ENCODE measurements around the gene TSHZ1. TPM values are rescaled to one million over a fixed set of nuclear protein-coding genes. Genes with fewer than 3 reads are reported as not detected.

The TSHZ1 gene
- total RNA-seq (2014; rRNA removed; shearing (Covaris generic)): 8.1 and 12.4 TPM in 2 replicates

- Histone ChIP-seq H3K9me3 (replicated peaks) (no peaks in the 10 kb centered on the region), H3K27me3 (replicated peaks) (no peaks in the 10 kb centered on the region), H3K36me3 (peaks cover 6% of the 10 kb centered on the region; the same call in 1 of the 2 replicates), H3K4me1 (replicated peaks) (peaks cover 39% of the 10 kb centered on the region), H3K27ac (peak within 1 kb of the TSS; percentile 87), H3K4me3 (peak within 1 kb of the TSS; percentile 95)
- peak; percentile 65 to 76 for DNase-seq (ENCODE audit: low read depth in 1 of 2, low spot score in 2 of 2)
Measured at GRCh38 chr18:75210274-75211001, at the start of gene TSHZ1. Gene TSHZ1, plus strand, starts transcription at chr18:75210797. Its CDS starts 1,080 bp downstream, at chr18:75211877.

- Histone ChIP-seq H3K36me3 (no peaks in the 10 kb centered on the region), H3K4me3 (peak overlapping the region; percentile 39), H3K27me3 (replicated peaks) (no peaks in the 10 kb centered on the region), H3K9me3 (replicated peaks) (no peaks in the 10 kb centered on the region), H3K4me1 (replicated peaks) (peaks cover 10% of the 10 kb centered on the region), H3K27ac (peak overlapping the region; percentile 5; the same call in 1 of the 2 replicates)
- DNase-seq (ENCODE audit: low read depth in 1 of 2, low spot score in 2 of 2): peak; percentile 66 to 79
Measured at GRCh38 chr18:75161256-75162028, 49.2 kb upstream of the TSHZ1 start.

GRCh38 chr18:75162467-75162866 lies 48.1 kb upstream of the TSHZ1 start:
- no peaks in the 10 kb centered on the region for H3K27me3 ChIP-seq (replicated peaks)
- DNase-seq (ENCODE audit: low read depth in 1 of 2, low spot score in 2 of 2): no peak
- H3K4me3 ChIP-seq: no peak overlapping the region
- H3K27ac ChIP-seq: no peak overlapping the region
- H3K4me1 ChIP-seq (replicated peaks): peaks cover 12% of the 10 kb centered on the region
- no peaks in the 10 kb centered on the region for H3K36me3 ChIP-seq
- no peaks in the 10 kb centered on the region for H3K9me3 ChIP-seq (replicated peaks)

GRCh38 chr18:75162978-75163377 lies 47.6 kb upstream of the TSHZ1 start:
- Histone ChIP-seq H3K4me1 (replicated peaks) (peaks cover 17% of the 10 kb centered on the region), H3K27me3 (replicated peaks) (no peaks in the 10 kb centered on the region), H3K36me3 (no peaks in the 10 kb centered on the region), H3K9me3 (replicated peaks) (no peaks in the 10 kb centered on the region), H3K4me3 (no peak overlapping the region), H3K27ac (no peak overlapping the region)
- no peak for DNase-seq (ENCODE audit: low read depth in 1 of 2, low spot score in 2 of 2)

- Histone ChIP-seq H3K9me3 (replicated peaks) (no peaks in the 10 kb centered on the region), H3K4me1 (replicated peaks) (peaks cover 23% of the 10 kb centered on the region), H3K36me3 (no peaks in the 10 kb centered on the region), H3K4me3 (no peak overlapping the region), H3K27me3 (replicated peaks) (no peaks in the 10 kb centered on the region), H3K27ac (no peak overlapping the region)
- no peak for DNase-seq (ENCODE audit: low read depth in 1 of 2, low spot score in 2 of 2)
Measured at GRCh38 chr18:75163736-75164135, 46.9 kb upstream of the TSHZ1 start.

GRCh38 chr18:75164479-75164878 lies 46.1 kb upstream of the TSHZ1 start:
- H3K27me3 ChIP-seq (replicated peaks): no peaks in the 10 kb centered on the region

GRCh38 chr18:75165926-75166325 lies 44.7 kb upstream of the TSHZ1 start:
- H3K4me1 ChIP-seq (replicated peaks): peaks cover 18% of the 10 kb centered on the region
- no peak overlapping the region for H3K4me3 ChIP-seq
- no peaks in the 10 kb centered on the region for H3K9me3 ChIP-seq (replicated peaks)
- no peak overlapping the region for H3K27ac ChIP-seq
- no peaks in the 10 kb centered on the region for H3K36me3 ChIP-seq
- DNase-seq (ENCODE audit: low read depth in 1 of 2, low spot score in 2 of 2): no peak
- no peaks in the 10 kb centered on the region for H3K27me3 ChIP-seq (replicated peaks)

More at GRCh38 chr18:75164479-75164878, 46.1 kb upstream of the TSHZ1 start:
- Histone ChIP-seq H3K4me3 (no peak overlapping the region), H3K9me3 (replicated peaks) (no peaks in the 10 kb centered on the region), H3K27ac (no peak overlapping the region), H3K4me1 (replicated peaks) (peaks cover 23% of the 10 kb centered on the region), H3K36me3 (no peaks in the 10 kb centered on the region)
- DNase-seq (ENCODE audit: low read depth in 1 of 2, low spot score in 2 of 2): no peak

- H3K27me3 ChIP-seq (replicated peaks): no peaks in the 10 kb centered on the region
- peak overlapping the region; percentile 42 for H3K4me3 ChIP-seq
- no peak overlapping the region for H3K27ac ChIP-seq
- H3K36me3 ChIP-seq: no peaks in the 10 kb centered on the region
- no peak for DNase-seq (ENCODE audit: low read depth in 1 of 2, low spot score in 2 of 2)
- peaks cover 14% of the 10 kb centered on the region for H3K4me1 ChIP-seq (replicated peaks)
- H3K9me3 ChIP-seq (replicated peaks): no peaks in the 10 kb centered on the region
Measured at GRCh38 chr18:75167137-75167536, 43.5 kb upstream of the TSHZ1 start.

- Histone ChIP-seq H3K9me3 (replicated peaks) (no peaks in the 10 kb centered on the region), H3K27ac (peak overlapping the region; percentile 65; the same call in 1 of the 2 replicates), H3K4me3 (peak overlapping the region; percentile 42), H3K4me1 (replicated peaks) (peaks cover 14% of the 10 kb centered on the region), H3K27me3 (replicated peaks) (no peaks in the 10 kb centered on the region), H3K36me3 (no peaks in the 10 kb centered on the region)
- peak in 1 of 2 experiments; percentile 70 for DNase-seq (ENCODE audit: low read depth in 1 of 2, low spot score in 2 of 2)
Measured at GRCh38 chr18:75167759-75168618, 42.6 kb upstream of the TSHZ1 start.

GRCh38 chr18:75168619-75169018 lies 42.0 kb upstream of the TSHZ1 start:
- H3K4me3 ChIP-seq: no peak overlapping the region
- H3K4me1 ChIP-seq (replicated peaks): peaks cover 14% of the 10 kb centered on the region
- H3K36me3 ChIP-seq: no peaks in the 10 kb centered on the region
- H3K9me3 ChIP-seq (replicated peaks): no peaks in the 10 kb centered on the region
- peak overlapping the region; percentile 65; the same call in 1 of the 2 replicates for H3K27ac ChIP-seq
- DNase-seq (ENCODE audit: low read depth in 1 of 2, low spot score in 2 of 2): no peak
- H3K27me3 ChIP-seq (replicated peaks): no peaks in the 10 kb centered on the region

- no peak for DNase-seq (ENCODE audit: low read depth in 1 of 2, low spot score in 2 of 2)
- no peaks in the 10 kb centered on the region for H3K27me3 ChIP-seq (replicated peaks)
- H3K4me3 ChIP-seq: no peak overlapping the region
- H3K4me1 ChIP-seq (replicated peaks): peaks cover 14% of the 10 kb centered on the region
- no peak overlapping the region for H3K27ac ChIP-seq
- no peaks in the 10 kb centered on the region for H3K36me3 ChIP-seq
- no peaks in the 10 kb centered on the region for H3K9me3 ChIP-seq (replicated peaks)
Measured at GRCh38 chr18:75169411-75169810, 41.2 kb upstream of the TSHZ1 start.

GRCh38 chr18:75170022-75170789 lies 40.4 kb upstream of the TSHZ1 start:
- no peaks in the 10 kb centered on the region for H3K27me3 ChIP-seq (replicated peaks)
- H3K27ac ChIP-seq: no peak overlapping the region
- no peaks in the 10 kb centered on the region for H3K9me3 ChIP-seq (replicated peaks)

GRCh38 chr18:75170916-75171315 lies 39.7 kb upstream of the TSHZ1 start:
- no peak overlapping the region for H3K4me3 ChIP-seq
- no peak overlapping the region for H3K27ac ChIP-seq
- peaks cover 14% of the 10 kb centered on the region for H3K4me1 ChIP-seq (replicated peaks)
- no peak for DNase-seq (ENCODE audit: low read depth in 1 of 2, low spot score in 2 of 2)
- H3K9me3 ChIP-seq (replicated peaks): no peaks in the 10 kb centered on the region
- no peaks in the 10 kb centered on the region for H3K36me3 ChIP-seq
- no peaks in the 10 kb centered on the region for H3K27me3 ChIP-seq (replicated peaks)

More at GRCh38 chr18:75170022-75170789, 40.4 kb upstream of the TSHZ1 start:
- H3K36me3 ChIP-seq: no peaks in the 10 kb centered on the region
- DNase-seq (ENCODE audit: low read depth in 1 of 2, low spot score in 2 of 2): no peak
- H3K4me3 ChIP-seq: no peak overlapping the region
- H3K4me1 ChIP-seq (replicated peaks): peaks cover 14% of the 10 kb centered on the region
